HCT116 (cell line): ENCODE results near the gene LIPM. TPM values are rescaled to one million over a fixed set of nuclear protein-coding genes. Genes with fewer than 3 reads are reported as not detected.

ENCODE experiments used
- ATAC-seq: fragments of 200-7000 bp; cut with Tn5 transposase; 2 replicates; pipeline ENCODE4 v1.9.1; 2020; ENCODE audit warnings: mild to moderate bottlenecking, moderate library complexity
- BruUV-seq: library from RNA; stranded (reverse); fragments of 400-500 nt; replicated peaks from 2 replicates; lab custom pipeline; 2021; lab: Mats Ljungman, UMichigan
- CTCF ChIA-PET: fragments of 300-600 bp; sonication (Branson Sonifier 250); formaldehyde crosslinking; loops from one replicate; lab custom pipeline; 2021; ENCODE audit warnings: antibody characterized with exemption; lab: Charles Lee
- POLR2A ChIA-PET: fragments of 300-600, 350-600 bp; sonication (Branson Sonifier 250); formaldehyde crosslinking; loops from one replicate; lab custom pipeline; 2021; ENCODE audit warnings: antibody characterized with exemption; lab: Charles Lee
- RAD21 ChIA-PET, 2 experiments: fragments of 300-600 bp; sonication (Branson Sonifier 250); formaldehyde crosslinking; loops; one replicate each; lab custom pipeline; 2023; ENCODE audit warnings: low total read pairs in 2 of 2; ENCODE audit not compliant: uncharacterized antibody in 2 of 2, unreplicated experiment in 2 of 2, low non-redundant PET in 1 of 2; lab: Charles Lee
- DNase-seq: peaks from one replicate; pipeline ENCODE4 v3.0.0-alpha.2; 2010; ENCODE audit warnings: low read depth, low spot score
- H2AFZ ChIP-seq: fragments of 200-600 bp; shearing (Covaris generic), sonication (generic); 2 replicates; pipeline ENCODE4 v1.6.1; 2017; ENCODE audit warnings: low read depth, mixed run types, mixed read lengths, antibody characterized with exemption, low read length; ENCODE audit not compliant: poor library complexity, severe bottlenecking
- H3K27ac ChIP-seq: 2 replicates; pipeline ENCODE4 v1.5.1; 2012; ENCODE audit warnings: low read depth, low read length
- H3K27me3 ChIP-seq: fragments of 200-600 bp; sonication (generic); 2 replicates; pipeline ENCODE4 v1.6.1; 2016; ENCODE audit warnings: mixed run types, low read length, mixed read lengths; ENCODE audit not compliant: insufficient read depth
- H3K36me3 ChIP-seq, 2 experiments: fragments of 200-500 bp in 1 of 2; fragments of 200-600 bp in 1 of 2; sonication (Bioruptor generic) in 1 of 2; sonication (generic) in 1 of 2; 2 replicates each; pipeline versions ENCODE4 v1.5.1 to v1.6.1; 2014 to 2016; ENCODE audit warnings: low read length in 2 of 2, inconsistent platforms in 1 of 2, mixed read lengths in 1 of 2, mixed run types in 1 of 2; ENCODE audit not compliant: insufficient read depth in 2 of 2, control insufficient read depth in 1 of 2
- H3K4me1 ChIP-seq, 2 experiments: fragments of 200-600 bp in 1 of 2; sonication (generic) in 1 of 2; 2 replicates each; pipeline versions ENCODE4 v1.5.1 to v1.6.1; 2012 to 2017; ENCODE audit warnings: low read length in 2 of 2, inconsistent platforms in 1 of 2, mild to moderate bottlenecking in 1 of 2, mixed read lengths in 1 of 2, mixed run types in 1 of 2, moderate library complexity in 1 of 2; ENCODE audit not compliant: insufficient read depth in 2 of 2, control insufficient read depth in 1 of 2
- H3K4me2 ChIP-seq: fragments of 200-600 bp; sonication (generic); 2 replicates; pipeline ENCODE4 v1.6.1; 2017; ENCODE audit warnings: mixed run types, low read length, mixed read lengths
- H3K4me3 ChIP-seq, 2 experiments: fragments of 200-600 bp in 1 of 2; sonication (generic) in 1 of 2; replicated peaks in 1 of 2; 2 replicates each; pipeline ENCODE4 v1.5.1; 2011 to 2016; ENCODE audit warnings: low read length in 2 of 2, control low read depth in 1 of 2, low read depth in 1 of 2, mild to moderate bottlenecking in 1 of 2, mixed read lengths in 1 of 2, mixed run types in 1 of 2
- H3K79me2 ChIP-seq: fragments of 200-600 bp; sonication (generic); 2 replicates; pipeline ENCODE4 v1.6.1; 2017; ENCODE audit warnings: mild to moderate bottlenecking, mixed run types, low read length, moderate library complexity, mixed read lengths; ENCODE audit not compliant: insufficient read depth
- H3K9ac ChIP-seq: fragments of 200-600 bp; sonication (generic); 2 replicates; pipeline ENCODE4 v1.6.1; 2016; ENCODE audit warnings: low read length, mixed read lengths
- H3K9me2 ChIP-seq: fragments of 200-600 bp; sonication (generic), shearing (Covaris generic); 2 replicates; pipeline ENCODE4 v1.6.1; 2017; ENCODE audit warnings: mixed run types, mild to moderate bottlenecking, moderate library complexity; ENCODE audit not compliant: insufficient read depth
- H3K9me3 ChIP-seq, 2 experiments: fragments of 200-500 bp in 1 of 2; fragments of 200-600 bp in 1 of 2; sonication (Bioruptor generic) in 1 of 2; sonication (generic) in 1 of 2; 2 replicates each; pipeline ENCODE4 v1.6.1; 2014 to 2017; ENCODE audit warnings: low read length in 2 of 2, mixed read lengths in 2 of 2, inconsistent platforms in 1 of 2, low read depth in 1 of 2, mild to moderate bottlenecking in 1 of 2, mixed run types in 1 of 2, moderate library complexity in 1 of 2; ENCODE audit not compliant: control insufficient read depth in 1 of 2, insufficient read depth in 1 of 2
- H4K20me1 ChIP-seq: fragments of 200-600 bp; sonication (generic), shearing (Covaris generic); 2 replicates; pipeline ENCODE4 v1.6.1; 2017; ENCODE audit warnings: mixed run types, mild to moderate bottlenecking, moderate library complexity; ENCODE audit not compliant: insufficient read depth
- ATF3 ChIP-seq: IDR thresholded peaks from 2 replicates; pipeline ENCODE4 v1.6.1; 2012
- CBX3 ChIP-seq: IDR thresholded peaks from 2 replicates; pipeline ENCODE4 v1.6.1; 2012; ENCODE audit warnings: low read depth
- CEBPB ChIP-seq: IDR thresholded peaks from 2 replicates; pipeline ENCODE4 v1.6.1; 2012; ENCODE audit warnings: low read depth
- CTCF ChIP-seq, 3 experiments: fragments of 200-600 bp in 1 of 3; sonication (generic) in 1 of 3; IDR thresholded peaks in 2 of 3; conservative IDR thresholded peaks in 1 of 3; 2 replicates each; pipeline ENCODE4 v1.5.1; 2012 to 2017; ENCODE audit warnings: low read depth in 2 of 3, low read length in 2 of 3, antibody characterized with exemption in 1 of 3, borderline replicate concordance in 1 of 3, control low read depth in 1 of 3, mild to moderate bottlenecking in 1 of 3, mixed read lengths in 1 of 3, mixed run types in 1 of 3, moderate library complexity in 1 of 3; ENCODE audit not compliant: insufficient read depth in 1 of 3
- EGR1 ChIP-seq: IDR thresholded peaks from 2 replicates; pipeline ENCODE4 v1.6.1; 2012; ENCODE audit warnings: low read depth
- ELF1 ChIP-seq: IDR thresholded peaks from 2 replicates; pipeline ENCODE4 v1.6.1; 2012; ENCODE audit warnings: low read depth, borderline replicate concordance
- EZH2 ChIP-seq: fragments of 200-600 bp; sonication (generic); IDR thresholded peaks from 2 replicates; pipeline ENCODE4 v1.6.1; 2017; ENCODE audit warnings: antibody characterized with exemption, mixed run types
- EZH2phosphoT487 ChIP-seq: fragments of 200-600 bp; IDR thresholded peaks from 2 replicates; pipeline ENCODE4 v1.6.1; 2018; ENCODE audit warnings: antibody characterized with exemption, borderline replicate concordance
- FOSL1 ChIP-seq: IDR thresholded peaks from 2 replicates; pipeline ENCODE4 v1.6.1; 2012; ENCODE audit warnings: low read depth
- JUND ChIP-seq: IDR thresholded peaks from 2 replicates; pipeline ENCODE4 v1.6.1; 2012
- MAX ChIP-seq: IDR thresholded peaks from 2 replicates; pipeline ENCODE4 v1.6.1; 2012
- POLR2A ChIP-seq: IDR thresholded peaks from 2 replicates; pipeline ENCODE4 v1.7.0; 2011; ENCODE audit warnings: borderline replicate concordance; ENCODE audit not compliant: insufficient read depth, insufficient read length; ENCODE audit errors: extremely low read depth
- POLR2AphosphoS5 ChIP-seq: IDR thresholded peaks from 2 replicates; pipeline ENCODE4 v1.6.1; 2011; ENCODE audit warnings: mild to moderate bottlenecking, low read depth, low read length, moderate library complexity
- RAD21 ChIP-seq: IDR thresholded peaks from 2 replicates; pipeline ENCODE4 v1.6.1; 2012; ENCODE audit warnings: low read depth, mild to moderate bottlenecking
- REST ChIP-seq: IDR thresholded peaks from 2 replicates; pipeline ENCODE4 v1.6.1; 2012; ENCODE audit warnings: low read depth
- SIN3A ChIP-seq: IDR thresholded peaks from 2 replicates; pipeline ENCODE4 v1.6.1; 2012; ENCODE audit warnings: low read depth
- SRF ChIP-seq: IDR thresholded peaks from 2 replicates; pipeline ENCODE4 v1.6.1; 2012; ENCODE audit warnings: low read depth
- TCF7L2 ChIP-seq: IDR thresholded peaks from 2 replicates; pipeline ENCODE4 v1.7.0; 2011; ENCODE audit warnings: borderline replicate concordance, inconsistent platforms; ENCODE audit not compliant: insufficient read depth, insufficient read length; ENCODE audit errors: extremely low read depth
- YY1 ChIP-seq: IDR thresholded peaks from 2 replicates; pipeline ENCODE4 v1.6.1; 2011; ENCODE audit warnings: low read length, low read depth, moderate library complexity, mild to moderate bottlenecking; ENCODE audit not compliant: insufficient replicate concordance; ENCODE audit errors: extremely low read depth
- ZBTB33 ChIP-seq: IDR thresholded peaks from 2 replicates; pipeline ENCODE4 v1.6.1; 2011; ENCODE audit warnings: mild to moderate bottlenecking, low read length, moderate library complexity; ENCODE audit not compliant: insufficient replicate concordance; ENCODE audit errors: extremely low read depth
- ZFX ChIP-seq: fragments of 450-650 bp; IDR thresholded peaks from 2 replicates; pipeline ENCODE4 v1.6.1; 2017
- intact Hi-C: fragments of 100-400 bp; cut with micrococcal nuclease; formaldehyde crosslinking; loops from 2 replicates; pipeline ENCODE4 v1.10.0; 2022
- total RNA-seq: library from RNA; stranded (reverse); gene quantifications from one replicate; pipeline ENCODE4 v1.2.1, GENCODE V29; 2021; ENCODE audit not compliant: unreplicated experiment

The LIPM gene
- total RNA-seq, 1 experiment from 2014 or later: not detected

- Histone ChIP-seq H3K9ac (no peak within 1 kb of the TSS), H3K9me3 (no peaks in the 10 kb centered on the region), H4K20me1 (no peaks in the 10 kb centered on the region), H3K4me1 (peaks cover 19 to 45% of the 10 kb centered on the region in 2 experiments), H2AFZ (peak within 1 kb of the TSS; percentile 73), H3K79me2 (no peaks in the 10 kb centered on the region), H3K27ac (no peak within 1 kb of the TSS), H3K4me2 (peak within 1 kb of the TSS; percentile 63), H3K36me3 (no peaks in the 10 kb centered on the region), H3K9me2 (no peaks in the 10 kb centered on the region), H3K27me3 (no peaks in the 10 kb centered on the region), H3K4me3 (peak within 1 kb of the TSS in 1 of 2 experiments; percentile 27; a peak in 1 of 4 replicates)
- intact Hi-C loops: no loop called here
- peak; percentile 84 for DNase-seq
- no TSS peak for BruUV-seq
- peak; percentile 98 for ATAC-seq
- POLR2A ChIA-PET: no interaction called here
- CTCF ChIA-PET: interaction anchor here (1.1 to 1.4 kb wide), 2 partner anchors 15 to 82 kb away, joined by 3 to 5 read pairs; no protein-coding TSS in a partner anchor
- RAD21 ChIA-PET: no interaction called here
- TF ChIP-seq CBX3 (peak; percentile 97), REST (no peak), ZBTB33 (peak; percentile 35), CEBPB (peak; percentile 87), RAD21 (peak; percentile 17; the same call in 1 of the 2 replicates), YY1 (peak; percentile 39), ATF3 (no peak), SIN3A (peak; percentile 59; the same call in 1 of the 2 replicates), CTCF (IDR thresholded peaks at IDR 0.05 in 2 of 3, conservative IDR thresholded peaks at IDR 0.05 in 1 of 3; ENCODE audit: borderline replicate concordance in 1 of 3, insufficient read depth in 1 of 3, low read depth in 2 of 3, low read length in 2 of 3) (no peak), ELF1 (no peak), POLR2AphosphoS5 (peak; percentile 67), POLR2A (no peak), TCF7L2 (no peak), SRF (0 out of 2 replicates have a peak, but pooled peaks have one; percentile 32), JUND (peak; percentile 86), EZH2 (no peak), EGR1 (0 out of 2 replicates have a peak, but pooled peaks have one; percentile 19), MAX (peak; percentile 77), ZFX (no peak), FOSL1 (peak; percentile 91), EZH2phosphoT487 (no peak)
Measured at GRCh38 chr10:88851706-88852105, 49.2 kb downstream of the LIPM start, which contains the start of gene ANKRD22. ANKRD22 (minus strand) TSS chr10:88851844; CDS start chr10:88851607, 237 bp downstream.
